DOHH2 (cell line): Measurements from ENCODE around the gene WAC.

Experiments
- EZH2phosphoT487 ChIP-seq: fragments of 200-600 bp; sonication (generic); IDR thresholded peaks from 2 replicates; pipeline ENCODE4 v1.6.1; 2017; ENCODE audit warnings: borderline replicate concordance, mild to moderate bottlenecking, antibody characterized with exemption, low read length, moderate library complexity, mixed read lengths
- TF ChIP-seq, protein P1 (sequence below): fragments of 200-600 bp; sonication (generic); IDR thresholded peaks from one replicate; pipeline ENCODE4 v1.5.1; 2014; ENCODE audit warnings: antibody characterized with exemption, mild to moderate bottlenecking, low read depth, low read length; ENCODE audit not compliant: poor library complexity, severe bottlenecking

DNA sequence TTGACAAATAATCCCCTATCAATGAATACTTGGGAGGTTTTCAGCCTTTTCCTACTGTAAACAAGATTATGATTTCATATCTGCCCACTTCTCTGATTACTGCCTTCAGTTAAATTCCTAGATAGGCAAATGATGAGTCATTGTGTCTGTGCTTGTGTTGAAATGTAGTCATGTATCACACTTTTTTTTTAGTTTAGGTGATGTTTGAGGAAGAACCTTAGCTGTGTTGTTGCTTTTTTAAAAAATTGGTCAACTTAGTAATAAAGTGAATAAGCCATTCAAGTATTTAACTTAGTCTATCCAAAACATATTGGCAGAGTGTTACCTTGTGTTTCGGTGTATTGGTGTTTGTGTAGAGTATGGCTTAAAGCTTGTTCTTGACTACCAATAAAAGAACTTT lies 60.0 kb downstream of the WAC start:
- TF ChIP-seq, protein P1, sequence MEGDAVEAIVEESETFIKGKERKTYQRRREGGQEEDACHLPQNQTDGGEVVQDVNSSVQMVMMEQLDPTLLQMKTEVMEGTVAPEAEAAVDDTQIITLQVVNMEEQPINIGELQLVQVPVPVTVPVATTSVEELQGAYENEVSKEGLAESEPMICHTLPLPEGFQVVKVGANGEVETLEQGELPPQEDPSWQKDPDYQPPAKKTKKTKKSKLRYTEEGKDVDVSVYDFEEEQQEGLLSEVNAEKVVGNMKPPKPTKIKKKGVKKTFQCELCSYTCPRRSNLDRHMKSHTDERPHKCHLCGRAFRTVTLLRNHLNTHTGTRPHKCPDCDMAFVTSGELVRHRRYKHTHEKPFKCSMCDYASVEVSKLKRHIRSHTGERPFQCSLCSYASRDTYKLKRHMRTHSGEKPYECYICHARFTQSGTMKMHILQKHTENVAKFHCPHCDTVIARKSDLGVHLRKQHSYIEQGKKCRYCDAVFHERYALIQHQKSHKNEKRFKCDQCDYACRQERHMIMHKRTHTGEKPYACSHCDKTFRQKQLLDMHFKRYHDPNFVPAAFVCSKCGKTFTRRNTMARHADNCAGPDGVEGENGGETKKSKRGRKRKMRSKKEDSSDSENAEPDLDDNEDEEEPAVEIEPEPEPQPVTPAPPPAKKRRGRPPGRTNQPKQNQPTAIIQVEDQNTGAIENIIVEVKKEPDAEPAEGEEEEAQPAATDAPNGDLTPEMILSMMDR = no peak
- no peak for TF ChIP-seq EZH2phosphoT487
